Left lobe of liver (tissue), 2 donors: ENCODE measurements around the gene ATP1B1. TPM values are rescaled to one million over a fixed set of nuclear protein-coding genes. Genes with fewer than 3 reads are reported as not detected.

Experiments used
- ATAC-seq: fragments of 200-7000 bp; cut with Tn5 transposase; one replicate; pipeline ENCODE4 v1.9.1; 2020; ENCODE audit warnings: mild to moderate bottlenecking, moderate library complexity
- DNase-seq: peaks from one replicate; pipeline ENCODE4 v3.0.0-alpha.2; 2020; ENCODE audit warnings: low spot score
- total RNA-seq: library from RNA; stranded (reverse); gene quantifications from one replicate; pipeline ENCODE4 v1.2.1, GENCODE V29; 2021
- donor health status: DM: no; HTN: no; CAD: no; lungs with moderate emphysema.
- donor health status: DM: no; HTN: yes; CAD: no.

ATP1B1 gene
- 70.3 TPM for total RNA-seq

DNA sequence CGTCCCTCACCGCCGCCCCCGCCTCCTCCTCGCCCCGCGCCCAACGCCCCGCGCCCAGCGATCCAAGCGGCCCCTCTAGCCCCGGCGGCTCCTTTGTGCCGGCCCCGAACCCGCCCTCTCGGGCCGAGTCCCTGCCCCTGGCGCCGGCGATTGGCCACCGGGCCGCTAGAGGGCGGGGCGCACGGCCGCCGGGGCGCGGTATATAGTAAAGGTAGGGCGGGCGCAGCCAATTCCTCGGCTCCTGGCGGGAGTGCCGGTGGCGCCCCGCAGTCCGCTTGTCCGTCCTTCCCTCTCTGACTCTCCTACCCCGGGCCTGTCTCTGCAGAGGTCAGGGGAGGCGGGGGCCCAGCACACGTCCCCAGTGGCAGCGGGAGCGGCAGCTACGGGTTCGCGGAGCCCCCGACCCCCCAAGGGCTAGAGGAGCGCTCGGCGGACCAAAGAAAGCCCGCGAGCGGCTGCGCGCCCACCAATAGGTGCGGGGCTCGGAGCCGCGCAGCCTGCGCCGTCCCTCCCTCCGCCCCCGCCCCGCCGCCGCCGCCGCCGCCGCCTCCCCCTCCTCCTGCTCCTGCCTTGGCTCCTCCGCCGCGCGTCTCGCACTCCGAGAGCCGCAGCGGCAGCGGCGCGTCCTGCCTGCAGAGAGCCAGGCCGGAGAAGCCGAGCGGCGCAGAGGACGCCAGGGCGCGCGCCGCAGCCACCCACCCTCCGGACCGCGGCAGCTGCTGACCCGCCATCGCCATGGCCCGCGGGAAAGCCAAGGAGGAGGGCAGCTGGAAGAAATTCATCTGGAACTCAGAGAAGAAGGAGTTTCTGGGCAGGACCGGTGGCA lies at the start of gene ATP1B1:
Gene ATP1B1, plus strand, starts transcription at position 596 of the 826 bp plus-strand sequence. Its CDS starts 140 bp downstream, at position 736.
- peak; percentile 95 for DNase-seq
- ATAC-seq = peak; percentile 80

- DNase-seq (no peak), ATAC-seq (no peak)
These were observed 47.1 kb upstream of the ATP1B1 start for GRCh38 chr1:169059421-169059820.

DNA sequence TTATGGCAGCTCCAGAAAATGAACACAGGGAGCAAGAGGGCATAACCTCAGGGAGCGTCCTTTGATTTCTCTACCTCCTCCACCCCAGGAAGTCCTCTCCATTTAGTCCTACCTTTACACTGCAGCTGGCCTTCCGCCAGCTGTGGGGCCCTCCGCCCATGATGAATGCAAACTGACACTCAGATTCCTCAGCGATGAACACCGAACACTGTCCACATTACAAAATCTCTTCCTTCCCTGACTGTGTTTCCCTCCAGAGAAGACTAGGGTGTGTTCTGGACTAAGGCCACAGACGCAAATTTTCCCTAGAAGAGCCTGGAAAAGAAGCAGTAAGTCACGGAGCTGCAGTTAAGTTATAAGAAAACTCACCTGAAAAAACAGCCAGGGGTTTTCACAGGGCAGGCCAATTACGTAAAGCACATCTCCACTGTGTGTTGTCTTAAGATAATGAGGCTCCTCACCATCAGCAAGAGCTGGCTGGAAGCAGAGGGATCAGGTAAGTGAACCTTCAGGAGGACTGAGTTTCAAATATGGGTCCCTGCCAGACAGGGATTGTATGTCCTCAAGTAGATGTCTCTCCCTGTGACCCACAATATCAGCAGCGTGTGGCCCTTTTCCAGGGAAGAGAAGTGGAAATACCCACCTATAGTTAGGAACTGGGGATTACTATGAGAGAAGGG lies 46.3 kb upstream of the ATP1B1 start:
- ATAC-seq = no peak
- DNase-seq = no peak

DNA sequence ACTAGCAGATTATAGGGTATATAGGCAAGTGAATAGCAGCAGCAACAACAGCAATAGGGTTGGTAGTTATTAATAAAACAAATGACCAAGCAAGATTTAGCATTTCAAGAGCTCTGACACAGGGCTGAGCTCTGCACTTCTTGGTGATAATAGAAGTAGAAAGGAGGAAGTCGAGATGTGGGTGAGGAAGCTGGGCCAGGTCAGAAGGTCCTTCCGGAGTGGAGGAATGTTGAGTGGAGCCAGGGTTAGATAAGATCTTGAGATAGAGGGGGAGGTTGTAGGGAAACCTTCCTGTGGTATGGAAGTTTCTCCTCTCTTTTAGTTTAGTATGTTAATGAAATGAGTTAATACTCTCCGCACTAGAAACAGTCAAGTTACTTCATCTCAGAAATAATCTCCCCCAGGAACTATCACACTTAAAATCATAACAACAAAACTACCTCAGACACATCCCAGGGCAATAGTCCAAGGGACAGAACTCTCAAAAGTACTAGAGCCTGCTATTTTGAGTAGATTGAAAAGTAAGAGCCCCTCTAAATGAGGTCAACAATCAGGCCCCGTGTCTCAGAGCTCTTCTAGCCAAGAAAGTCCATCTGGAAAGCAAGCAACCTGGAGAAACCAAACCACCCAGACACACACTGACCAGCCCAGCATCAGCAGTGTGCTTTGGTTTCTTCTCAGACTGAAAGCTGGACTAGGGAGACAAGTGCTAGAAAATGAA lies 45.4 kb upstream of the ATP1B1 start:
- DNase-seq = no peak
- peak; percentile 44 for ATAC-seq

DNA sequence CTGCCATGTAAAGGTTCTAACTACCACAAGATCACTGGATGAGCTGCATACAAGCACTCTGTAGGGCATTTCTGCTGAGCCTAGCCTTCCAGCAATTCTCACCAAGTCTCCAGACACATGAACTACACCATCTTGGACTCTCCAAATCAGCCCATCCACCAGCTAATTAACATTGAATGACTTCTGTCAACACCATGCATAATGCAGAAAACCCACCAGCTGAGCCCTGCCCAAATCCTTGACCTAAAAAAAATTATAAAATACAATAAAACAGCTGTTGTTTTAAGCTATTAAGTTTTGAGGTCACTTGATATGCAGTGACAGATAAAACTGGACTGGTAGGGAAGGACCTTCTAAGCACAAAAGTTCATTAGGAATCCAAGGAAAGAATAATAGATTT lies 44.3 kb upstream of the ATP1B1 start:
- ATAC-seq = no peak
- DNase-seq = no peak

DNA sequence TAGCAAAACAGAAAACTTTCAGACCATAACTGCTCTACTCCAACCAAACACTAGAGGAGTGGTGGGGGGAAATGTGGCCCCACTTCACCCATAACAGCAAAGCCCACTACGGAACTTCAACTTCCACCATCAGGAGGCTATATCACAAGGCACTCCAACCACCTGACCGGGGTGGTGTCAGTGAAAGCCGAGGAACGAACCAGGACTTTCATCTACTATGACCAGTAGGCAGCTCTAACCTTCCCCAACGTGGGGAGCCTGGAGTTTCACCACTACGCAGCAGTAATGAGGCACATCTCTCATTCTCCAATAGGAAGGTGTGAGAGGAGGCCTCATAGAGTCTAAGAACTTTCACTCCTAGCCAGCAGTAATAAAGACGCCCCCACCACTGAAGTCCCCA lies 42.4 kb upstream of the ATP1B1 start:
- DNase-seq (no peak), ATAC-seq (no peak)

DNA sequence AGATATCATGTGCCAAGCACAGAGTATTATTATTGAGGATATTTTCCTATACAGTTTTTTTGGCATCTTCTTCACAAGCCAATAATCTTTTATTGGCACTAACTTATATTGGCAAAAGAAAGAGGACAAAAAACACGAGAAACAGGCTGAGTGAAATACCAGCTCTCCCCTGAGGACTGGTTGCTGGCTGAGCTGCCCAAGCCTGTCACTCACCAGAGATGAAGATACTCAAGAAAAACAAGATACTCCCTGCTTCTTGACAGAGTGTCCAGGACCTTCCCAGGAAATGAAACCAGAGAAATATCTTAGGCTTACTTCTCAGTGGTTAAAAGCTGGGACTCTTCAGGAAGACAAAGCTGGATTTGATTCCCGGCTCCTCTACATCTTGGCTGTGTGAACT lies 35.9 kb upstream of the ATP1B1 start:
- ATAC-seq (no peak), DNase-seq (no peak)

DNA sequence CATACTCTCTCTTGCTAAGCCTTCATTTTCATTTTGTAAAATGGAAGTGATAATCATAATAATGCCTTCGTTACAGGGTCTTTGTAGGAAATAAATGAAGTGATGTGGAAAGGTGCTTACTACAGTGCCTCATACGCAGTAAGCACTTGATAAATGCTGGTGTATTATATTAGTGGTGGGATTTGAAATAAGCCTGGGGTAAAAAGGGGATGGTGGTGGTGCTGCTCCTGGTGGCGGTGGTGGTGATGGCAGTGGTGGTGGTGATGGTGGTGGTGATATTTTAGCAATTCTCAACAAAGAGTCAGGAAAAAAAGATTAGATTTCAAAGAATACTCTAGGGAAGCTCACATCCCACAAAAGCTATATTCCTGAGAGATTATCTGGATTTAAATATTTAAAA lies 35.5 kb upstream of the ATP1B1 start:
- DNase-seq (no peak), ATAC-seq (no peak)

DNA sequence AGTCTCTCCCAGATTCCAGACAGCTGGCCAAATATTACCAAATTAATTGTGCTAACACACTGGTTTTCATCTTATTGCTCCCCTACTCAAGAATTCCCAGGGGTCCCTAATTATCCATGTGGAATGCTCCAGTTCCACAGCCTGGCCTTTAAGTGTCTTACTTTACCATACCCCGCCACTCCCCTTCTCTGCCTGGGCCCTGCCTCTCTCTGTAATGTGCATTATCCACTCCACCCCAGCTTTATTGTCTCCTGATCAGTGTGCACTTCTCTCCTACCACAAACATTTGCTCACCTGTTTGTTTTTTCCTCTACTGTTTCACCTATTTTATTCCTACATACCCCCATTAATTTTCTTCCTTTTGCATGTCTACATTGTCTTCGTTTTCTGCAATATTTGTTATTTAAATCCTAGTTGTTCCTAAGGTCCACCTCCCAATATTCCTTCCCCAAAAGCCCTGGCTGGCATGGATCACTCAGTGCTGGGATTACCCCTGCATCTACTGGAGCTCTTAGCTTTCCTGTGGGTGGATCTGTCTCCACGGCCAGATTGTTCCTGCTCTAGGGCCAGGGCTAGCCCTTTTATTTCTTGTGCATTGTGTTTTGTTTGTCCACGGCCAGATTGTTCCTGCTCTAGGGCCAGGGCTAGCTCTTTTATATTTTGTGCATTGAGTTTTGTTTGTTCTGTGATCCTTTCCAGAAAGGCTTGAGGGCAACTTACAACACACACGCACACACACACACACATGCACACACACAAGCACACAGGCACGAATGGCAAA lies 33.4 kb upstream of the ATP1B1 start:
- DNase-seq = no peak
- ATAC-seq = no peak

DNA sequence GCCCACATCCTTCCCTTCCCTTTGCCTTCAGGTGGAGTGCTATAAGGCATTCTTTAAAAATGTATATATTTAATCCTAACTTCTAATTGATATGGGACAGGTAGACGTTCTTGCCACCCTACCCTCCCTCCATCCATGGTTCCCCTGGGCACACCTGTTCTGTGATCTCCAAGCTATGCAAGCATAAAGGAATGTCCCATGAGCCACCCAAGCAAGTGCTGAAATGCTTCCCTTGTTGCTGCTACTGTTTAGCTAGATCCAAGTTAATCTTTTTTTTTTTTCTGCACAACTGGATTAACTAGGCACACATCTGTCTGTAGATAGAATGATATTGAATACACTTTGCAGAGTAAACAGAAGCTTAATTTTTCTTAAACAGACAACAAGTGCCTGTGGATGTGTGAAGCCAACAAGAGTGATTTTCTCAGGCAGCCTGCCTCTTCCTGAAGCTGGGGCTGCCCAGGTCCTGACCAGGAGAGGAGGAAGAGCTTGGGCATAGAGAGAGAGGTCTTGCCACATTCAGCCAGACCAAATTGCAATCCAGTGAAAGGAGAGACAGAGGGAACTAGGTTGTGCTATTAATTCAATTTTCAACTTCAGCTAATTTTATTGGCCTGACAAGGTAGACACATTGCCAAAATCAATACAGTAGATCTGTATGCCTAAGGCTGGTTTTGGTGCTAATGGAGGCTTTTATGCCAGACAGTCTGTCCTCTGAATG lies 28.2 kb upstream of the ATP1B1 start:
- ATAC-seq (peak; percentile 92), DNase-seq (no peak)

DNA sequence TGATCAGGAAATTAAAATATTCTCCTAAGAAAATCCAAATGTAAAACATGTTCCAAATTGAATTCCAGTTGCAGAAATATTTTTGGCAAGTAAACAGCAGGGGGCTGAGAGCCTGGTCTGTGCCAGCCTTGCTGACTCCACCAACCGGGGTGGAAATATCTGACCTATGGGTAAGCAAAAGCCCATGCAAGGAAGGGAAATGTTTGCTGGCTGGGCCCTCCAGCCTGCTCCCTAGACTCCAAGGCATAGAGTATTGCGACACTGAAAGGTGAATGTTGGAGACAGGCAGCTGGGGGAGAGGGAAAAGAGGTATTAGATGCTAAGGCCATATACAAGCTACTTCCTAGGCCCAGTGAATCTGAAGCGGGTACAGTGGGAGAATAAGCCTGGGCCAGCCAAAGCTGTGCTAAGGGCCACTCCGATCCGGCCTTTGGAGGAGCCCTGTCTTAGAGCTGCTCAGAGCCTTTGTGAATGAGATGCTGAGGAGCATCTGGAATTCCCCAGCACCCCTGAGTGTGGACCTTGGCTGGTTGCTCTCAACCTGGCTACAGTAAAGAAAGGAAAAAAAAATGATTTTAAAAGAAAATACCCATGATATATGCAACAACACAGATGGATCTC lies 24.9 kb upstream of the ATP1B1 start:
- no peak for ATAC-seq
- no peak for DNase-seq

- ATAC-seq (no peak), DNase-seq (no peak)
These were observed 20.6 kb upstream of the ATP1B1 start for GRCh38 chr1:169085911-169086310.

DNA sequence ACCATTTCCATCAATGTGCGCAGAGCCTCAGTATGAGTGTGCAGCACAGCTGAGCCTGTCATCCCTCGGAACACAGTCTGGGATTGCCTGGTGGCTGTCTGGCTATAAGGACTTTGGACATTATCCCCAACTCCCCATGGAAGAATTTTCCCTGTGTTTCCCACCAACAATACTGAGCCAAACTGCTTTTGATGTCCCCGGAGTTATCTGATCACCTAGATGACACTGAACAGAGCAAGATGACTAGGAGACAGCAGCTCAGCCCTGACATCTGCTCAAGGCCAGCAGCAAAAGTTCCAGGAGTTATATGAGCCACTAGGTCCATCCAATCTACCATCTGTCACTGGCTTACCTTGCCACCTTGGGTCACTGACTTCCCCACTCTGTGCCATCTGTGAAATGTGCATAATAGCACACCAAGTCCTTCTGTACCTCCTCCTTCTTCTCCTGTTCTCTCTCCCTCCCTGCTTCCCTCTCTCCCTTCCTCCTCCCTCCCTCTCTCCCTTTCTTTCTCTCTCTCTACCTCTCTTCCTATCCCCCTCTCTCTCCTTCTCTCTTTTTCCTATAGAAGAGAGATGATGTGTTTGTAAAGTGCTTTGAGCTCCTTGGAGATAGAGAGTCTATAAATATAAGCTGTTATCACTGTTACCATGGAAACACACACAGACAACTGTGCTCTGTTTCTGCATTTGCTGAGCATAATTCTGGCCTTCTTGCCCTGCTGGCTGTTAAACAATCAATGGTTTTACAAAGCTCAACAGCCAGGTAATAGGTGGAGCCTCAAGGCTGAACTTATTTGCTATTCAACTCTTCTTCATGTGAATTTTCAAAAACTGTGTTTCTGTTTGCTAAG lies 19.7 kb upstream of the ATP1B1 start:
- no peak for ATAC-seq
- no peak for DNase-seq

DNA sequence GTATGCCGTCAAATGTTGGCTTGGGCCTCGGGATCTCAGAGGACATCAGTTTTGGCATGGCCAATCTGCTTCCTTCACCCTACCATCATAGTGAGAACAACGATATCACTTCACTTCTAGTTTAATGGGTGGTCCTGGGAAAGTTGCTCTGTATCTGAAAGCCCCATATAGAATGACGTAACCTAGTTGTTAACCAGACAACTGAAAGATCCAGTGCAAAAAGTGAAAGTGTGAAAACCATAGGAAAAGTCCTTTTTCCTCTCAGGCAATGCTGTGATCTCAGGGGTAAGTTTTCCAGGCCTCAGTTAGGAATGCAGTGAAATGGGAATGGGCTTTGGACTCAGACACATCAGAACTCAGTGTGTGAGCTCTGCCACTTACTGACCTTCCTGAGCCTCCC lies 18.6 kb upstream of the ATP1B1 start:
- no peak for DNase-seq
- no peak for ATAC-seq

DNA sequence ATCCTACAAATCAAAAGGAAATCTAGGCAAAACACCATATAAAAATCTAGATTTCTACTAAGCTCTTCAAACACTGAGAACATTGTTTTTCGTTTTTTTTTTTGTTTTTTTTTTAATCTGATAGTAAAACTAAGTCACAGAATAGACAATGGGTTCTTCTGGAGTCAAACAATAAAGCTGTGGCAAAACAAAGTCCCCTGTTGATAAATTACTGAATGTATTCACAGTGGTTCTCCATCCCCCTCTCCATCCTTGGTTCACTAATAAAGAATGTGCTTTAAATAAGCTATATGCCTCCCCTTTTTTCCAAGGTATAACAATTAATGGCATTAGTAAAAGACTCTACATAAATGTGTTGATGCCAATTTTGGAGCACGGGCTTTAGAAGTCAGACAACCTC lies 16.7 kb upstream of the ATP1B1 start:
- no peak for DNase-seq
- no peak for ATAC-seq

- DNase-seq (no peak), ATAC-seq (no peak)
These were observed 16.1 kb upstream of the ATP1B1 start for GRCh38 chr1:169090308-169090899.

DNA sequence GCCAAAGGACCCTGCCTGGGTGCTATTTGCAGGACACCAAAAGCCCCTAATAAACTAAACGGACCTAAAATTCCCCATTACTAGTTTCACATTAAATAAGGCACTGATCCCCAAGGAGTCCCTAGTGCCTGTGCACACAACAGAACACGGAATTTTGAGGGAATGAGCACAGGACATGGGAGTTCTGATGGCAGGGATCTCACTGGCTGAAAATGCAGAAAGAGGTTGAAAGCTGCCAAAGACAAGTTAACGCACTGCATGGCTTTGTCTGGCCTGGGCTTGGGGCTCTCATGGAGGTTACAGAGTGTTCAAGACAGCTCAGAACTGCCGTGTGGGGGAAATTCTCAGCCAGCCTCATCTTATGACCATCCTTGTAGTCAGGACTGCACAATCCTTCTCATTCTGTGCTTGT lies 15.6 kb upstream of the ATP1B1 start:
- no peak for ATAC-seq

GRCh38 chr1:169091480-169091941 lies 15.0 kb upstream of the ATP1B1 start:
- DNase-seq (no peak), ATAC-seq (no peak)

More for the DNA sequence above, 15.6 kb upstream of the ATP1B1 start:
- no peak for DNase-seq
